Limb (tissue), 2 donors: ENCODE results near the gene OR13C4.
A peak's percentile ranks its signal among the peaks of the same experiment; 100 is the strongest.
"Not testable (repeated sequence)": the region's sequence is repeated elsewhere in the genome, so short reads cannot be mapped to it uniquely, and the experiment has no call there.

Source experiments
- DNase-seq, 2 donors: peaks; one replicate each; pipeline ENCODE4 v3.0.0-alpha.2; 2016; ENCODE audit errors: extremely low spot score in 2 of 2

The OR13C4 gene

GRCh38 chr9:104527109-104527508, at the start of gene OR13C4:
Gene OR13C4, minus strand, starts transcription at chr9:104527209. Its CDS starts 0 bp downstream, at chr9:104527209.
- DNase-seq = no peak

GRCh38 chr9:104575456-104575855, 48.4 kb upstream of the OR13C4 start:
- no peak for DNase-seq

GRCh38 chr9:104572612-104573011, 45.6 kb upstream of the OR13C4 start:
- DNase-seq = no peak

GRCh38 chr9:104568868-104569267, 41.9 kb upstream of the OR13C4 start, which contains the start of gene OR13C8:
Gene OR13C8, plus strand, starts transcription at chr9:104569168. Its CDS starts 0 bp downstream, at chr9:104569168.
- no peak for DNase-seq

GRCh38 chr9:104564358-104564757, 37.3 kb upstream of the OR13C4 start:
- no peak for DNase-seq

GRCh38 chr9:104556830-104557634, 30.0 kb upstream of the OR13C4 start:
- DNase-seq = no peak

GRCh38 chr9:104555521-104555920, 28.5 kb upstream of the OR13C4 start:
- no peak for DNase-seq

- DNase-seq = no peak
Observed at GRCh38 chr9:104553261-104553660, 26.3 kb upstream of the OR13C4 start.

GRCh38 chr9:104544644-104545043, 17.6 kb upstream of the OR13C4 start:
- no peak for DNase-seq

- no peak for DNase-seq
Observed at GRCh38 chr9:104539275-104539674, 12.3 kb upstream of the OR13C4 start.

- no peak for DNase-seq
Observed at GRCh38 chr9:104536756-104537155, 9.7 kb upstream of the OR13C4 start, which contains the start of gene OR13C3. Gene OR13C3, minus strand, starts transcription at chr9:104536856. Its CDS starts 133 bp downstream, at chr9:104536723.

GRCh38 chr9:104520241-104520640, 6.8 kb downstream of the OR13C4 start:
- not testable (repeated sequence) for DNase-seq

GRCh38 chr9:104514901-104515300, 12.1 kb downstream of the OR13C4 start:
- DNase-seq = no peak

GRCh38 chr9:104506565-104506964, 20.4 kb downstream of the OR13C4 start:
- no peak for DNase-seq

- no peak for DNase-seq
Observed at GRCh38 chr9:104503963-104504362, 23.0 kb downstream of the OR13C4 start, which contains the start of gene OR13F1. Gene OR13F1, plus strand, starts transcription at chr9:104504263. Its CDS starts 0 bp downstream, at chr9:104504263.

- no peak for DNase-seq
Observed at GRCh38 chr9:104503440-104503839, 23.6 kb downstream of the OR13C4 start.

GRCh38 chr9:104494808-104495207, 32.2 kb downstream of the OR13C4 start:
- peak in 1 of 2 donors; percentile 31 for DNase-seq

GRCh38 chr9:104485014-104485413, 42.0 kb downstream of the OR13C4 start:
- DNase-seq = no peak

GRCh38 chr9:104482921-104483570, 44.0 kb downstream of the OR13C4 start:
- peak in 1 of 2 donors; percentile 10 for DNase-seq
